ENCODE data around the gene AHI1.

AHI1 gene

DNA sequence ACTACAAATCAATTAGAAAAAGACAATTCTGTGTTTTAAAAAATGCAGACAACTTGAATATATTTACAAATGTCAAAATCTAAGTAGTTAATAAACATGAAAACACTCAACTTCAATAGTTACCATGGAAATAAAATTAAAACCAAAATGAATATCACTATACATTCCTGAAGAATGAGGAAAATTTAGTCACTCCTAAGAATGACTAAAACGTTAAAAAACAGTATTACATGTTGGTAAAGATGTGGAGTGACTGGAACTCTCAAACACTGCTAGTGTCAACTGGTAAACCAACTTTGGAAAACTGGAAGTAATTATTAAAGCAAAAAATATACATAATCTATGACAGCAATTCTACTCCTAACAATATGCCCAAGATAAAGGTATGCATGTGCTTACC is 36.3 kb downstream of the AHI1 start:
- Histone ChIP-seq H4K91ac (ENCODE audit: low read length) (no peak overlapping the region), H4K8ac (ENCODE audit: low read length) (no peak overlapping the region), H3K36me3 (ENCODE audit: control insufficient read depth in 1 of 2, insufficient read depth in 2 of 2, low read depth in 1 of 2, low read length in 2 of 2) (peaks cover 2 to 56% of the 10 kb centered on the region in 2 experiments), H3K79me1 (replicated peaks; ENCODE audit: low read length, poor library complexity, severe bottlenecking) (no peaks in the 10 kb centered on the region), H3K27me3 (ENCODE audit: control insufficient read depth in 1 of 2, insufficient read depth in 1 of 2, low read length in 2 of 2) (no peaks in the 10 kb centered on the region), H3K14ac (ENCODE audit: low read length in 2 of 2) (no peak overlapping the region), H3K4me2 (ENCODE audit: low read length, poor library complexity, severe bottlenecking) (no peak overlapping the region), H3K9me3 (ENCODE audit: control insufficient read depth, low read length) (peaks cover 11% of the 10 kb centered on the region), H3K27ac (ENCODE audit: low read length, poor library complexity, severe bottlenecking) (no peak overlapping the region), H2BK120ac (ENCODE audit: low read depth, low read length) (no peak overlapping the region), H3K4ac (ENCODE audit: low read depth in 1 of 2, low read length in 2 of 2) (no peak overlapping the region), H2BK15ac (ENCODE audit: low read depth, poor library complexity, severe bottlenecking) (no peak overlapping the region), H3K4me1 (ENCODE audit: control insufficient read depth, insufficient read depth, low read depth, low read length) (no peaks in the 10 kb centered on the region), H2BK12ac (ENCODE audit: low read length in 2 of 2) (no peak overlapping the region), H3K18ac (ENCODE audit: low read depth in 1 of 2, low read length in 2 of 2) (no peak overlapping the region), H3K9ac (ENCODE audit: low read length) (peak overlapping the region; percentile 58), H3K4me3 (ENCODE audit: insufficient read depth in 1 of 2, low read depth in 1 of 2, low read length in 2 of 2) (no peak overlapping the region), H2BK5ac (ENCODE audit: low read depth, low read length, poor library complexity, severe bottlenecking) (no peak overlapping the region), H2AFZ (ENCODE audit: low read depth, low read length) (no peak overlapping the region), H2AK5ac (ENCODE audit: low read length, severe bottlenecking) (no peak overlapping the region), H3K23ac (ENCODE audit: low read length in 2 of 2) (no peak overlapping the region)
- WGBS = no CpG with 5 or more reads among the region's 1 CpG
- no peak for DNase-seq

DNA sequence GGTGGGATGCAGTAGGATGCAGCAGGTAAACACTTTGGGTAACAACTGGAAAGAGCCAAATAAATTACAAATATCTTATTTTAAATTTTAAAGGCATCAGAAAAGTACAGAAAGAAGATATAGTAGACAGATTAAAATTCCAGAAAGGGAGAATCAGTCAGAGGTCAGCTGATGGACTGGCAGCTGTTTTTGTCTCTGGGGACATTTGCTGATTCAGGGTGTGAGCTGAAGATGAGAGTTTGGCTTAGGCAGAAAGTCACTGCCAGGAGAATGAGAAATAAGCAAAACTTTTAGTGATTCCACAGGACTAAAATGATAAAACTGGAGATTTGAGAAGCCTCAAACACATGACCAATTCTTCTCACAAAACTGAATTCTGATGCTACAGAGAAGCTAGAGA is 39.5 kb downstream of the AHI1 start:
- Histone ChIP-seq H2AFZ (ENCODE audit: low read depth, low read length) (no peak overlapping the region), H4K8ac (ENCODE audit: low read length) (no peak overlapping the region), H2AK5ac (ENCODE audit: low read length, severe bottlenecking) (no peak overlapping the region)

DNA sequence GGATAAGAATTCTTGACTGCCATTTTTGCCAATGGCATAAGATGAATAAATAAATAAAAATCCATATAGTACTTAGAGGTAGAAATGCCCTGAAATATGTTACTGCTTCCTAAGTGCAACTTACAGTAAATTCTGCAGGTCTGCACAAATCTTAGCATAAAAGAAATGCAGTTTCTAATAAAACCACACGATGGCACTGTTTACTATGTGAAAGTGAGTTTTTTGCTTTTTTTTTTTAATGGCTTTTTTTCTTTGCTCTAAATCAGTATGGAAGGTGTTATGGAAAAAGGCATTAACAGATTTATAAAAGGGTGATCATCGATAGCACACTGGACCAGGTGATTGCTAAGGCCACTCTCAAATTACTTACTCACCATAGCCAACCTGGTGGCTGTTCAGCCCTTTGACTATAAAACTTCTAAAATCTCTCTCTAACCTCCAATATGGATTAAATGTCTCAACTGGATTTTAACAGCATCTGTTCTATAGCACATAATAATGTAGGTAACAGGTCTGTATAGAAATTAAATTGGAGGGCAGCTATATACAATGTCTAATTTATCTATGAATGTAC is 45.8 kb downstream of the AHI1 start:
- Histone ChIP-seq H3K27me3 (ENCODE audit: control insufficient read depth in 1 of 2, insufficient read depth in 1 of 2, low read length in 2 of 2) (no peaks in the 10 kb centered on the region), H3K4me2 (ENCODE audit: low read length, poor library complexity, severe bottlenecking) (no peak overlapping the region), H4K91ac (ENCODE audit: low read length) (no peak overlapping the region), H3K18ac (ENCODE audit: low read depth in 1 of 2, low read length in 2 of 2) (no peak overlapping the region), H3K14ac (ENCODE audit: low read length in 2 of 2) (no peak overlapping the region), H3K36me3 (ENCODE audit: control insufficient read depth in 1 of 2, insufficient read depth in 2 of 2, low read depth in 1 of 2, low read length in 2 of 2) (peaks cover 5 to 59% of the 10 kb centered on the region in 2 experiments), H3K9ac (ENCODE audit: low read length) (no peak overlapping the region), H4K8ac (ENCODE audit: low read length) (no peak overlapping the region), H2AFZ (ENCODE audit: low read depth, low read length) (no peak overlapping the region), H2BK120ac (ENCODE audit: low read depth, low read length) (no peak overlapping the region), H2AK5ac (ENCODE audit: low read length, severe bottlenecking) (no peak overlapping the region), H2BK12ac (ENCODE audit: low read length in 2 of 2) (no peak overlapping the region), H3K23ac (ENCODE audit: low read length in 2 of 2) (no peak overlapping the region), H3K4ac (ENCODE audit: low read depth in 1 of 2, low read length in 2 of 2) (no peak overlapping the region), H3K4me3 (ENCODE audit: insufficient read depth in 1 of 2, low read depth in 1 of 2, low read length in 2 of 2) (no peak overlapping the region), H3K4me1 (ENCODE audit: control insufficient read depth, insufficient read depth, low read depth, low read length) (no peaks in the 10 kb centered on the region), H2BK15ac (ENCODE audit: low read depth, poor library complexity, severe bottlenecking) (no peak overlapping the region), H2BK5ac (ENCODE audit: low read depth, low read length, poor library complexity, severe bottlenecking) (no peak overlapping the region), H3K79me1 (replicated peaks; ENCODE audit: low read length, poor library complexity, severe bottlenecking) (no peaks in the 10 kb centered on the region), H3K27ac (ENCODE audit: low read length, poor library complexity, severe bottlenecking) (no peak overlapping the region), H3K9me3 (ENCODE audit: control insufficient read depth, low read length) (no peaks in the 10 kb centered on the region)
- peak; percentile 56 for DNase-seq
- 46% methylated on average over 1 of the region's 2 CpGs for WGBS

More for the DNA sequence above, 39.5 kb downstream of the AHI1 start:
- Histone ChIP-seq H3K79me1 (replicated peaks; ENCODE audit: low read length, poor library complexity, severe bottlenecking) (no peaks in the 10 kb centered on the region), H3K9ac (ENCODE audit: low read length) (peak overlapping the region; percentile 64), H3K18ac (ENCODE audit: low read depth in 1 of 2, low read length in 2 of 2) (no peak overlapping the region), H3K9me3 (ENCODE audit: control insufficient read depth, low read length) (peaks cover 9% of the 10 kb centered on the region), H2BK5ac (ENCODE audit: low read depth, low read length, poor library complexity, severe bottlenecking) (no peak overlapping the region), H2BK120ac (ENCODE audit: low read depth, low read length) (no peak overlapping the region), H3K36me3 (ENCODE audit: control insufficient read depth in 1 of 2, insufficient read depth in 2 of 2, low read depth in 1 of 2, low read length in 2 of 2) (peaks cover 2 to 38% of the 10 kb centered on the region in 2 experiments), H2BK12ac (ENCODE audit: low read length in 2 of 2) (no peak overlapping the region), H3K14ac (ENCODE audit: low read length in 2 of 2) (no peak overlapping the region), H3K4me3 (ENCODE audit: insufficient read depth in 1 of 2, low read depth in 1 of 2, low read length in 2 of 2) (no peak overlapping the region), H2BK15ac (ENCODE audit: low read depth, poor library complexity, severe bottlenecking) (no peak overlapping the region), H3K27me3 (ENCODE audit: control insufficient read depth in 1 of 2, insufficient read depth in 1 of 2, low read length in 2 of 2) (no peaks in the 10 kb centered on the region), H3K4me2 (ENCODE audit: low read length, poor library complexity, severe bottlenecking) (no peak overlapping the region), H3K23ac (ENCODE audit: low read length in 2 of 2) (no peak overlapping the region), H4K91ac (ENCODE audit: low read length) (no peak overlapping the region), H3K4me1 (ENCODE audit: control insufficient read depth, insufficient read depth, low read depth, low read length) (no peaks in the 10 kb centered on the region), H3K4ac (ENCODE audit: low read depth in 1 of 2, low read length in 2 of 2) (no peak overlapping the region), H3K27ac (ENCODE audit: low read length, poor library complexity, severe bottlenecking) (no peak overlapping the region)
- DNase-seq = no peak

DNA sequence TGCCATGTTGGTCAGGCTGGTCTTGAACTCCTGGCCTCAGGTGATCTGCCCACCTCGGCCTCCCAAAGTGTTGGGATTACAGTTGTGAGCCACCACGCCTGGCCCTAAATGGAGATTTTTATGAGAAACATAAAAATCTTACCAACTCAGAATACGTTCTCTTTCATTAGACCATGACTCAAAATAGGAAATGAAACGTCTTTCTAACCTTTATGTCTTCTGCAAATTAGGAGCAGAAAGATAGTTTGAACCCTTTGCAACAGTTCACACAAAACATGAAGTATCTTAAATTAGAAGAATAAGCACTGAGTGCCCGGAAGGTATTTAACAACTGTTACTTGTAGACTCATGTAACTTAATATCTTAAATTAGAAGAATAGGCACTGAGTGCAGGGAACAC is 48.3 kb downstream of the AHI1 start:
- no peak for DNase-seq
- no peak overlapping the region for H3K9ac ChIP-seq (ENCODE audit: low read length)
- peaks cover 5 to 70% of the 10 kb centered on the region in 2 experiments for H3K36me3 ChIP-seq (ENCODE audit: control insufficient read depth in 1 of 2, insufficient read depth in 2 of 2, low read depth in 1 of 2, low read length in 2 of 2)
- no peak overlapping the region for H3K18ac ChIP-seq (ENCODE audit: low read depth in 1 of 2, low read length in 2 of 2)
- no peak overlapping the region for H3K14ac ChIP-seq (ENCODE audit: low read length in 2 of 2)
- H3K9me3 ChIP-seq (ENCODE audit: control insufficient read depth, low read length) = no peaks in the 10 kb centered on the region
- H2BK15ac ChIP-seq (ENCODE audit: low read depth, poor library complexity, severe bottlenecking) = no peak overlapping the region
- no peak overlapping the region for H2AK5ac ChIP-seq (ENCODE audit: low read length, severe bottlenecking)
- H3K23ac ChIP-seq (ENCODE audit: low read length in 2 of 2) = no peak overlapping the region
- H3K27me3 ChIP-seq (ENCODE audit: control insufficient read depth in 1 of 2, insufficient read depth in 1 of 2, low read length in 2 of 2) = no peaks in the 10 kb centered on the region
- H3K79me1 ChIP-seq (replicated peaks; ENCODE audit: low read length, poor library complexity, severe bottlenecking) = no peaks in the 10 kb centered on the region
- no peak overlapping the region for H2BK120ac ChIP-seq (ENCODE audit: low read depth, low read length)
- H2BK12ac ChIP-seq (ENCODE audit: low read length in 2 of 2) = no peak overlapping the region
- 96% methylated on average over 4 of the region's 5 CpGs for WGBS
- H4K91ac ChIP-seq (ENCODE audit: low read length) = no peak overlapping the region
- no peak overlapping the region for H3K4ac ChIP-seq (ENCODE audit: low read depth in 1 of 2, low read length in 2 of 2)
- H2AFZ ChIP-seq (ENCODE audit: low read depth, low read length) = no peak overlapping the region
- H2BK5ac ChIP-seq (ENCODE audit: low read depth, low read length, poor library complexity, severe bottlenecking) = no peak overlapping the region
- no peak overlapping the region for H3K27ac ChIP-seq (ENCODE audit: low read length, poor library complexity, severe bottlenecking)
- no peak overlapping the region for H3K4me2 ChIP-seq (ENCODE audit: low read length, poor library complexity, severe bottlenecking)
- no peak overlapping the region for H4K8ac ChIP-seq (ENCODE audit: low read length)
- no peak overlapping the region for H3K4me3 ChIP-seq (ENCODE audit: insufficient read depth in 1 of 2, low read depth in 1 of 2, low read length in 2 of 2)
- H3K4me1 ChIP-seq (ENCODE audit: control insufficient read depth, insufficient read depth, low read depth, low read length) = no peaks in the 10 kb centered on the region

All from mesenchymal stem cell (in vitro differentiated cells and primary cell).